Body of pancreas (tissue), 4 donors: ENCODE measurements around the gene MTA1.

Experiments used
- POLR2A ChIP-seq, 3 donors: fragments of 450-650 bp; IDR thresholded peaks; one replicate each; pipeline ENCODE4 v1.6.1; 2016; ENCODE audit warnings: antibody characterized with exemption in 3 of 3, mild to moderate bottlenecking in 2 of 3
- TF ChIP-seq, protein P1 (sequence below), 7 experiments: fragments of 450-650 bp in 4 of 7; fragments of 200-600 bp in 3 of 7; sonication (generic) in 3 of 7; IDR thresholded peaks; one replicate each; pipeline ENCODE4 v1.5.1; 2016 to 2019; ENCODE audit warnings: antibody characterized with exemption in 7 of 7

DNA sequence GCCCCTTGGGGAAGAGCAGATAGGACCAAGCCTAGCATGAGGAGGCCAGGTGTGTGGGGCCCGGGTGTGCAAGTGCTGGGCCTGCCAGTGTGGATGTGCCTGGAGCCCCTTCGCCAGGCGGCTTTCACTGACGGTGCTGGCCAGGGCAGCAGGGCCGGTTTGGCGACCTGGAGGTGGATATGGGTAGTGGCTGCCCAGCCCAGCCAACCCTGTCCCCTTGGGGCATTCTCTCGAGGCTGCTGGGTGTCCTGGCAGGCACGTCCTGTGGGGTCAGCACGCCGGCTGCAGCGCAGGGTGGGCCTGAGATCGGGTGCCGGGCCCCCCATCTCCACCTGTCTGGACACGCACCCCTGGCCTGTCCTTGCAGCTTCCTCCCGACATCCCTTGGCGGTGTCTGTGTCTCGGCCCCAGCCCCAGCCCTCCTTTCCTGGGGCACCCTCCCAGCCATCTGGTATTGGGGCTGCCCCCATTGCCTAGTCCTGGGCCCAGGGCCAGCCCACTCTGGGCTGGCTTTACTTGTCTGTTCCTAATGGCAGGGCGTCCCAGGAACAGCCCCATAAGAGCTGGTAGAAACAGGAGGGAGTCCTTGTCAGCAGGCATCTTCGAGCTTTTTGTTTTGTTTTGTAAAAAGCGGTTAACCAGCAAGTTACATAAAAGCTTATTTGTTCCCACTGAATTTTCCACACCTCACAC is 47.8 kb downstream of the MTA1 start:
- TF ChIP-seq, protein P1, sequence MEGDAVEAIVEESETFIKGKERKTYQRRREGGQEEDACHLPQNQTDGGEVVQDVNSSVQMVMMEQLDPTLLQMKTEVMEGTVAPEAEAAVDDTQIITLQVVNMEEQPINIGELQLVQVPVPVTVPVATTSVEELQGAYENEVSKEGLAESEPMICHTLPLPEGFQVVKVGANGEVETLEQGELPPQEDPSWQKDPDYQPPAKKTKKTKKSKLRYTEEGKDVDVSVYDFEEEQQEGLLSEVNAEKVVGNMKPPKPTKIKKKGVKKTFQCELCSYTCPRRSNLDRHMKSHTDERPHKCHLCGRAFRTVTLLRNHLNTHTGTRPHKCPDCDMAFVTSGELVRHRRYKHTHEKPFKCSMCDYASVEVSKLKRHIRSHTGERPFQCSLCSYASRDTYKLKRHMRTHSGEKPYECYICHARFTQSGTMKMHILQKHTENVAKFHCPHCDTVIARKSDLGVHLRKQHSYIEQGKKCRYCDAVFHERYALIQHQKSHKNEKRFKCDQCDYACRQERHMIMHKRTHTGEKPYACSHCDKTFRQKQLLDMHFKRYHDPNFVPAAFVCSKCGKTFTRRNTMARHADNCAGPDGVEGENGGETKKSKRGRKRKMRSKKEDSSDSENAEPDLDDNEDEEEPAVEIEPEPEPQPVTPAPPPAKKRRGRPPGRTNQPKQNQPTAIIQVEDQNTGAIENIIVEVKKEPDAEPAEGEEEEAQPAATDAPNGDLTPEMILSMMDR (IDR thresholded peaks at IDR 0.05): no peak
- TF ChIP-seq POLR2A (IDR thresholded peaks at IDR 0.05): no peak
